SK-N-SH (cell line): Measurements from ENCODE around the gene CADM1.

Source experiments
- CTCF ChIP-seq: fragments of 200-600 bp; sonication (generic); IDR thresholded peaks from 2 replicates; pipeline ENCODE4 v1.6.1; 2017; ENCODE audit warnings: antibody characterized with exemption, mild to moderate bottlenecking, moderate library complexity
- EP300 ChIP-seq, 2 experiments: IDR thresholded peaks; 2 replicates each; pipeline versions ENCODE4 v1.4.0 to v1.6.1; 2012; ENCODE audit warnings: borderline replicate concordance in 1 of 2, low read depth in 1 of 2, low read length in 1 of 2
- JUND ChIP-seq: IDR thresholded peaks from 2 replicates; pipeline ENCODE4 v1.4.0; 2012
- PBX3 ChIP-seq: IDR thresholded peaks from 2 replicates; pipeline ENCODE4; 2012
- POLR2AphosphoS5 ChIP-seq: IDR thresholded peaks from 2 replicates; pipeline ENCODE4 v1.6.1; 2012; ENCODE audit warnings: low read depth, low read length
- RXRA ChIP-seq: IDR thresholded peaks from 2 replicates; pipeline ENCODE4 v1.4.0; 2012; ENCODE audit warnings: low read depth, mild to moderate bottlenecking, borderline replicate concordance
- SMC3 ChIP-seq: IDR thresholded peaks from 2 replicates; pipeline ENCODE4 v1.6.1; 2012; ENCODE audit warnings: low read depth, low read length, improper control_type of control experiment
- TAF1 ChIP-seq: IDR thresholded peaks from 2 replicates; pipeline ENCODE4 v1.6.1; 2012; ENCODE audit warnings: low read depth, mild to moderate bottlenecking, low read length, moderate library complexity, borderline replicate concordance
- TF ChIP-seq, protein P1 (sequence below): IDR thresholded peaks from 2 replicates; pipeline ENCODE4 v1.6.1; 2012; ENCODE audit warnings: mild to moderate bottlenecking, low read depth, low read length, moderate library complexity

- TF ChIP-seq RXRA, result no peak
- TF ChIP-seq SMC3, result no peak
- TF ChIP-seq, protein P1, sequence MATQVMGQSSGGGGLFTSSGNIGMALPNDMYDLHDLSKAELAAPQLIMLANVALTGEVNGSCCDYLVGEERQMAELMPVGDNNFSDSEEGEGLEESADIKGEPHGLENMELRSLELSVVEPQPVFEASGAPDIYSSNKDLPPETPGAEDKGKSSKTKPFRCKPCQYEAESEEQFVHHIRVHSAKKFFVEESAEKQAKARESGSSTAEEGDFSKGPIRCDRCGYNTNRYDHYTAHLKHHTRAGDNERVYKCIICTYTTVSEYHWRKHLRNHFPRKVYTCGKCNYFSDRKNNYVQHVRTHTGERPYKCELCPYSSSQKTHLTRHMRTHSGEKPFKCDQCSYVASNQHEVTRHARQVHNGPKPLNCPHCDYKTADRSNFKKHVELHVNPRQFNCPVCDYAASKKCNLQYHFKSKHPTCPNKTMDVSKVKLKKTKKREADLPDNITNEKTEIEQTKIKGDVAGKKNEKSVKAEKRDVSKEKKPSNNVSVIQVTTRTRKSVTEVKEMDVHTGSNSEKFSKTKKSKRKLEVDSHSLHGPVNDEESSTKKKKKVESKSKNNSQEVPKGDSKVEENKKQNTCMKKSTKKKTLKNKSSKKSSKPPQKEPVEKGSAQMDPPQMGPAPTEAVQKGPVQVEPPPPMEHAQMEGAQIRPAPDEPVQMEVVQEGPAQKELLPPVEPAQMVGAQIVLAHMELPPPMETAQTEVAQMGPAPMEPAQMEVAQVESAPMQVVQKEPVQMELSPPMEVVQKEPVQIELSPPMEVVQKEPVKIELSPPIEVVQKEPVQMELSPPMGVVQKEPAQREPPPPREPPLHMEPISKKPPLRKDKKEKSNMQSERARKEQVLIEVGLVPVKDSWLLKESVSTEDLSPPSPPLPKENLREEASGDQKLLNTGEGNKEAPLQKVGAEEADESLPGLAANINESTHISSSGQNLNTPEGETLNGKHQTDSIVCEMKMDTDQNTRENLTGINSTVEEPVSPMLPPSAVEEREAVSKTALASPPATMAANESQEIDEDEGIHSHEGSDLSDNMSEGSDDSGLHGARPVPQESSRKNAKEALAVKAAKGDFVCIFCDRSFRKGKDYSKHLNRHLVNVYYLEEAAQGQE, result no peak
- TF ChIP-seq CTCF, result no peak
- no peak for TF ChIP-seq TAF1
- no peak for TF ChIP-seq PBX3
- no peak for TF ChIP-seq JUND
- TF ChIP-seq POLR2AphosphoS5, result no peak
- TF ChIP-seq EP300 (IDR thresholded peaks at IDR 0.05; ENCODE audit: borderline replicate concordance in 1 of 2, low read depth in 1 of 2, low read length in 1 of 2), result no peak
Observed at GRCh38 chr11:115505175-115505574, 960 bp upstream of the CADM1 start.
